Measurements from ENCODE around the gene OR13F1. TPM values are rescaled to one million over a fixed set of nuclear protein-coding genes. Genes with fewer than 3 reads are reported as not detected.

The OR13F1 gene
- total RNA-seq, 1 donor from 2014 or later, result not detected

- TF ChIP-seq, protein P1, sequence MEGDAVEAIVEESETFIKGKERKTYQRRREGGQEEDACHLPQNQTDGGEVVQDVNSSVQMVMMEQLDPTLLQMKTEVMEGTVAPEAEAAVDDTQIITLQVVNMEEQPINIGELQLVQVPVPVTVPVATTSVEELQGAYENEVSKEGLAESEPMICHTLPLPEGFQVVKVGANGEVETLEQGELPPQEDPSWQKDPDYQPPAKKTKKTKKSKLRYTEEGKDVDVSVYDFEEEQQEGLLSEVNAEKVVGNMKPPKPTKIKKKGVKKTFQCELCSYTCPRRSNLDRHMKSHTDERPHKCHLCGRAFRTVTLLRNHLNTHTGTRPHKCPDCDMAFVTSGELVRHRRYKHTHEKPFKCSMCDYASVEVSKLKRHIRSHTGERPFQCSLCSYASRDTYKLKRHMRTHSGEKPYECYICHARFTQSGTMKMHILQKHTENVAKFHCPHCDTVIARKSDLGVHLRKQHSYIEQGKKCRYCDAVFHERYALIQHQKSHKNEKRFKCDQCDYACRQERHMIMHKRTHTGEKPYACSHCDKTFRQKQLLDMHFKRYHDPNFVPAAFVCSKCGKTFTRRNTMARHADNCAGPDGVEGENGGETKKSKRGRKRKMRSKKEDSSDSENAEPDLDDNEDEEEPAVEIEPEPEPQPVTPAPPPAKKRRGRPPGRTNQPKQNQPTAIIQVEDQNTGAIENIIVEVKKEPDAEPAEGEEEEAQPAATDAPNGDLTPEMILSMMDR (IDR thresholded peaks at IDR 0.05; ENCODE audit: borderline replicate concordance), result no peak
- Histone ChIP-seq H3K36me3 (no peaks in the 10 kb centered on the region), H3K9me3 (replicated peaks) (no peaks in the 10 kb centered on the region), H3K4me3 (no peak within 1 kb of the TSS), H3K27ac (replicated peaks) (no peak within 1 kb of the TSS), H3K4me1 (no peaks in the 10 kb centered on the region), H3K27me3 (ENCODE audit: low read depth) (no peaks in the 10 kb centered on the region)
- intact Hi-C loops (cut with micrococcal nuclease), result no loop called here
- no peak for DNase-seq
Observed at GRCh38 chr9:104527109-104527508, 23.0 kb downstream of the OR13F1 start, which contains the start of gene OR13C4. Gene OR13C4 (minus strand): TSS chr9:104527209. CDS start chr9:104527209, 0 bp downstream.

DNA sequence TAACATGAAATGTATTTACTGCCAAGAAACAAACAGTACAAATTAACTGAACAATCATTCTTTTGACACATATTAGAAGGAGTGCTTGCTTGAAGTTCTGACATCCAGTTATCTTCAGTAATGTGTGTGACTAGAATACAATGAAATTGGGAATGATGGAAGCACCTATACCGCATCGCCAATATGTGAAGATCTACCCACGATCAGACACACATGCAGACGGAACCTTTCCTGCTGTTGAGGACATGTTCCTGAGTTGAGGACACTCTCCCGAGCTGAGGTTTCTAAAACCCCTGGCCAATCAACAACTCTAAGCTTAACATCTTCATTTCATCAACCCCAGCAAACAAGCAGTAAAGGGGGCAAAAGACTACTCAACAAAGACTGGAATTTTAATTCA lies 32.7 kb downstream of the OR13F1 start, which contains the start of gene OR13C3:
Gene OR13C3, minus strand, starts transcription at position 101 of the 400 bp plus-strand sequence. CDS start 133 bp downstream, outside the sequence.
- no peak for DNase-seq
- H3K27me3 ChIP-seq (ENCODE audit: low read depth), result no peaks in the 10 kb centered on the region
- no peaks in the 10 kb centered on the region for H3K36me3 ChIP-seq
- no peak within 1 kb of the TSS for H3K4me3 ChIP-seq
- no peaks in the 10 kb centered on the region for H3K4me1 ChIP-seq
- intact Hi-C loops (cut with micrococcal nuclease), result no loop called here
- H3K9me3 ChIP-seq (replicated peaks), result no peaks in the 10 kb centered on the region
- no peak within 1 kb of the TSS for H3K27ac ChIP-seq (replicated peaks)
- TF ChIP-seq, protein P1 (IDR thresholded peaks at IDR 0.05; ENCODE audit: borderline replicate concordance), result no peak

DNA sequence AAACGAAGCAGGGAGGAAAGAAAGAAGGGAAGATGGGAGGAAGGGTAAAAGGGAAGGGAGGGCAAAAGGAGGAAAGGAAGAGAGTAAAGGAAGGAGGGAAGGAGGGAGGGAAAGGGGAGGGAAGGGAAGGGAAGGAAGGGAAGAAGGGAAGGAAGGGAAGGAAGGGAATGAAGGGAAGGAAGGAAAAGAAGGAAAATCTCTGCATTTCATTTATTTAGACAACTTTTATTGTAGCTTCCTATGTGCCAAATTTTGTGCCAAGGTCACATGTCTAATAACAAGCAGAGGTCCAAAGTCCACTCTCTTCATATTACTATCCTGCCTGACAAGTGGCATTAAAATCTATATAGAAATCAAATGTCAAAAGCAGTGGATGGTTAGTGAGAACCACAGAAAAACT lies 35.2 kb downstream of the OR13F1 start:
- TF ChIP-seq, protein P1 (IDR thresholded peaks at IDR 0.05; ENCODE audit: borderline replicate concordance), result no peak
- Histone ChIP-seq H3K9me3 (replicated peaks) (no peaks in the 10 kb centered on the region), H3K4me3 (no peak overlapping the region), H3K27me3 (ENCODE audit: low read depth) (no peaks in the 10 kb centered on the region), H3K36me3 (no peaks in the 10 kb centered on the region), H3K27ac (replicated peaks) (no peak overlapping the region), H3K4me1 (no peaks in the 10 kb centered on the region)
- no peak for DNase-seq
- intact Hi-C loops (cut with micrococcal nuclease), result no loop called here

DNA sequence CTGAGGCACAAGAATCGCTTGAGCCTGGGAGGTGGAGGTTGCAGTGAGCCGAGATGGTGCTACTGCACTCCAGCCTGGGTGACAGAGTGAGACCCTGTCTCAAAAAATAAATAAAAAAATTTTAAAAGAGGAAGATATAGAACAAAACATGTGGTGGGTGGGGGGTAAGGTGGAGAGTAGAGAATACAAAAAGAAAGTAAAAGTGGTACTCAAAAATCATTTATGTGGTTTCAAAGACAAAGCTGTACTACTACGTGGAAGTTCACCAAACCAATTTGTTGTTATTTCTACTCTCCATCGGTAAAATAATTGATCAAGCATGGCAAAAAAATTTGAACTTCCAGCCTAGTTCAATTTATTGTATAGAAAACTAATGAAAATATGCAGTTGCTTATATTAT lies 40.6 kb downstream of the OR13F1 start:
- intact Hi-C loops (cut with micrococcal nuclease), result no loop called here
- Histone ChIP-seq H3K9me3 (replicated peaks) (no peaks in the 10 kb centered on the region), H3K27ac (replicated peaks) (no peak overlapping the region), H3K4me3 (no peak overlapping the region), H3K27me3 (ENCODE audit: low read depth) (no peaks in the 10 kb centered on the region), H3K4me1 (no peaks in the 10 kb centered on the region), H3K36me3 (no peaks in the 10 kb centered on the region)
- TF ChIP-seq, protein P1 (IDR thresholded peaks at IDR 0.05; ENCODE audit: borderline replicate concordance), result no peak
- no peak for DNase-seq

GRCh38 chr9:104553261-104553660 lies 49.2 kb downstream of the OR13F1 start:
- TF ChIP-seq, protein P1 (IDR thresholded peaks at IDR 0.05; ENCODE audit: borderline replicate concordance), result no peak
- Histone ChIP-seq H3K9me3 (replicated peaks) (peaks cover 3% of the 10 kb centered on the region), H3K4me1 (no peaks in the 10 kb centered on the region), H3K36me3 (no peaks in the 10 kb centered on the region), H3K27me3 (ENCODE audit: low read depth) (no peaks in the 10 kb centered on the region), H3K27ac (replicated peaks) (no peak overlapping the region), H3K4me3 (no peak overlapping the region)
- intact Hi-C loops (cut with micrococcal nuclease), result no loop called here
- DNase-seq, result no peak

Other genes with a start within 250 kb of the OR13F1 start
- not detected for gene OR13C4, start 22.9 kb downstream of the OR13F1 start, total RNA-seq
- not detected for gene OR13C3, start 32.6 kb downstream of the OR13F1 start, total RNA-seq
- gene OR13C8, start 64.9 kb downstream of the OR13F1 start, total RNA-seq, result not detected
- gene OR13C5, start 95.2 kb downstream of the OR13F1 start, total RNA-seq, result not detected
- gene OR13C2, start 101.4 kb downstream of the OR13F1 start, total RNA-seq, result not detected
- gene OR13C9, start 113.9 kb downstream of the OR13F1 start, total RNA-seq, result not detected
- not detected for gene OR13D1, start 190.3 kb downstream of the OR13F1 start, total RNA-seq
- gene NIPSNAP3A, start 243.4 kb downstream of the OR13F1 start, total RNA-seq, result 25.3 TPM